ENCODE data around the gene RADIL.

The RADIL gene

DNA sequence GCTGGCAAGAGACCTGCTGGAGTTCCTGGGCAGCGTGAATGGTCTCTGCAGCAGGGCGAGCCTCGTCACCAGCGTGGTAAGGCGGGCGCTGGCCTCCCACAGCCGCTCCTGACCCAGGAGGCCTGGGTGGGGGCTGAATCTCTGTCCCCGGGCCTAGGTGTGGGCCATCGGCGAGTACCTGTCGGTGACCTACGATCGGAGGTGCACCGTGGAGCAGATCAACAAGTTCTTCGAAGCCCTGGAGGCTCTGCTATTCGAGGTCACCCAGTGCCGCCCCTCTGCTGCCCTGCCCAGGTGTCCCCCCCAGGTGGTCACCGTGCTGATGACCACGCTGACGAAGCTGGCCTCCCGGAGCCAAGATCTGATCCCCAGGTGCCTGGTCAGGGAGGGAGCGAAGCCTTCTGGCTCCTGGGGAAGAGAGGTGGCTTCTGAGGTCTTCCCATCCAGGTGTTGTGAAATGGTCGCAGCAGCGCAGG is 93.0 kb downstream of the RADIL start:
- Mint-ChIP-seq H3K4me1 (peaks cover 18% of the 10 kb centered on the region), H3K27me3 (no peaks in the 10 kb centered on the region), H3K27ac (no peak overlapping the region), H3K4me3 (no peak overlapping the region), H3K9me3 (no peaks in the 10 kb centered on the region)
- ATAC-seq (no peak), DNase-seq (no peak)

DNA sequence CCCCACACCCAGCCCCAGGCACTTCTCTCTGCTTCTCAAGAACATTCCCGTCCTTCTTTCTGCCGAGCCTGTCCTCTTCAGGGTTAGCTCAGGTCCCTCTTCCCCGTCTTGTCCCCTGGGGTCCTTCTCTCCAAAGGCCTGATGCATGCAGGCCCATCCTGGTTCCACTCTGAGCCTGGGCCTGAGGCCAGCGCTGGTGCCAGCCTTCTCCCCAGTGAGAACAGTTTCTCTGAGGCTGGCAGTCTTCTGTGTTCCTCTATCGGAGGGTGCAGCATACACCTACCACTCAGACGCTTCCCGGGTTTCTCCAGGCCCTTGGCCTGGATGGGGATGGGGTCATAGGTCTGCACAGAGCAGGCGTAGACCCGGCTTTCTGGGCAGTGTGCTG is 93.4 kb downstream of the RADIL start:
- no peaks in the 10 kb centered on the region for H3K9me3 Mint-ChIP-seq
- peaks cover 18% of the 10 kb centered on the region for H3K4me1 Mint-ChIP-seq
- no peaks in the 10 kb centered on the region for H3K27me3 Mint-ChIP-seq
- peak overlapping the region in 1 of 2 donors; percentile 84 for H3K27ac Mint-ChIP-seq
- no peak for ATAC-seq
- no peak for DNase-seq
- no peak overlapping the region for H3K4me3 Mint-ChIP-seq

DNA sequence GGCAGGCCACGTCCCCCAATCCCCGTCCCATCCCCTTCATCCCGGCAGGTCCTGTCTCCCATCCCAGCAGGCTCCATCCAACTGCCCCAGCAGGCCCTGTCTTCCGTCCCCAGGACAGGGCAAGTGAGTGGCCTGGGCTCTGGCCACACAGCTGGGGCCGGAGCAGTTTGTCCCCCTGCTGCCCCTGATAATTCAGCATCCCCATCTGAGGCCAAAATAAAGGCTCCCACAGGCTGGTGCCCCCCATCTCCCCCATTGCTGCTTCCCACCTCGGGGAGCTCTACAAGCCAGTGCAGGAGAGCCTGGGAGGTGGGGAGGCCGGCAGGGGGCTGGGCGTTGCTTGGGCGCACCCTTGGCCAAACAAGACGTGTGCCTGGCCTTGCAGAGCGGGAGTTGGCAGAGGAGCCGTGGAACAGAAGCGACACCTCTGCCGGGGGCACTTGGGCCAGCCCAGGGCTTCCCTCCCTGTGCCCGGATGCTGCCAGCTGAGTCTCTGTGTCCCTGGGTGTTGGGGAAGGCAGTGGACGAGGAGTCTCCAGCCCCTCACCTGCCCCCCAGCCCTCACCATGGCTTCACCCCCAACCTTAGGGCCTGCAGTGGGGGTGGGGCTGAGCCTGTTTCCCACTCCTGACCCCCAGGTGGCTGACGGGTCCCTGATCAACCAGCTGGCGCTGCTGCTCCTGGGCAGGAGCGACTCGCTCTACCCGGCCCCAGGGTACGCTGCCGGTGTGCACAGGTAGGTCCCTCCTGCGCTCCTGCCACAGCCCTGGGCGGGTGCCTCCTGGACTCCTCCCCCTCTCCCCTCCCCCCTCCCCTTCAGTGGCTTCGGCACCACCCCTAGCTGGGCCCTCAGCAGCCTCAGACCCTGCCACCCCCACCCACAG is 94.1 kb downstream of the RADIL start:
- Mint-ChIP-seq H3K27ac (peak overlapping the region in 1 of 2 donors; percentile 12), H3K4me3 (no peak overlapping the region), H3K9me3 (no peaks in the 10 kb centered on the region), H3K27me3 (no peaks in the 10 kb centered on the region), H3K4me1 (peaks cover 14% of the 10 kb centered on the region)
- ATAC-seq = no peak
- no peak for DNase-seq

DNA sequence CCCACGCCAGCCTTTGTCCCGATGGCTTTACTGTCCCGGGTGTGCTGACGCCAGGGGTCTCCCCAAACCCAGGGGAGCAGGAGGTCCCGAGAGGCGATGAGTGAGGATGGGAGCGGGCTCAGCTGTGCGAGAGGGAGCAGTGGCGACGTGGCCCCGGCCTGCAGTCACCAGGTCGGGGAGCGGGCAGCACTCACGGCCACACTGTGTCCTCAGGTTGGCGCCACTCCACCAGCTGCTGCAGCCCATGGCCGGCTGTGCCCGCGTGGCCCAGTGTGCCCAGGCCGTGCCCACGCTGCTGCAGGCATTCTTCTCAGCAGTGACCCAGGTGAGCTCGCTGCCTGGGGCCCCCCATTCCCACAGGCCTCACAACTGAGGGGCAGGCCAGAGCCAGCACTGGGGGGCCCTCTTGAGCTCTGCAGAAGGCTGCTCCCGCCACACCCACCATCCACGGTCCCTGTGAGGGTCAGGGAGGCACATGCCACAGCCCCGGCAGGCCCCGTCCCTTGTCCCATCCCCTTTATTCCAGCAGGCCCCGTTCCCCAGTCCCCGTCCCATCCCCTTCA is 94.8 kb downstream of the RADIL start:
- Mint-ChIP-seq H3K4me3 (no peak overlapping the region), H3K27me3 (no peaks in the 10 kb centered on the region), H3K4me1 (peaks cover 11% of the 10 kb centered on the region), H3K9me3 (no peaks in the 10 kb centered on the region), H3K27ac (no peak overlapping the region)
- ATAC-seq (no peak), DNase-seq (no peak)

DNA sequence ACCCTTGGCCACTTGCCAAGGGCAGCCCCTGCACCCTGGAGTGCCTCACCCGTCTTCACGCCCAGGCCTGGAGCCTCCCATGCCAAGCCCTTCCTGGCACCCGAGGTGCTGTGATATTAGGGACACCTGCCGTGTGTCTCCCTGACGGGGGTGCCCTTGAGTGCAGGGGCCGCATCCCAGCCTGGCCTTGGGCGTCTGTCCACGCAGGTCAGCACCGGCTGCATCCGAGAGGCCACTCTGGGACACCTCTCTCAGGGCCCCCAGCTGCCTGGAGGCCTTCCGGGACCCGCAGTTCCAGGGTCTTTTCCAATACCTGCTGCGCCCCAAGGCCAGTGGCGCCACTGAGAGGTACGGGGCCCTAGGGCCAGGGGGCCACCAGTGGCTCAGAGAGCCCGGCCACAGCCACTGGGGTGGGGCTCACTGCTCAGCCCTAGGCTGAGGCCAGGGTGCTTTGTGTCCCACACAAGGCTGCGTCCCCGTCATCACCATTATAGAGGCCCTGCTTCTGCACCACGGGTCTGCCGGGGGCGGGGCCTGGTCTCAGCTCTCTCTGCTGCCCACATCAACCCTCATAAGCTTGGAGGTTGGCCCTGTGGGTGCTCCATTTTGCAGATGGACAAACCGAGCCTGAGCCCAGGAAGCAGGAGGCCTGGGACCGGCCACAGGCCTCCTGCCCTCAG is 95.4 kb downstream of the RADIL start:
- no peak overlapping the region for H3K27ac Mint-ChIP-seq
- H3K9me3 Mint-ChIP-seq = no peaks in the 10 kb centered on the region
- no peaks in the 10 kb centered on the region for H3K27me3 Mint-ChIP-seq
- DNase-seq = no peak
- ATAC-seq = no peak
- peaks cover 11% of the 10 kb centered on the region for H3K4me1 Mint-ChIP-seq
- no peak overlapping the region for H3K4me3 Mint-ChIP-seq

DNA sequence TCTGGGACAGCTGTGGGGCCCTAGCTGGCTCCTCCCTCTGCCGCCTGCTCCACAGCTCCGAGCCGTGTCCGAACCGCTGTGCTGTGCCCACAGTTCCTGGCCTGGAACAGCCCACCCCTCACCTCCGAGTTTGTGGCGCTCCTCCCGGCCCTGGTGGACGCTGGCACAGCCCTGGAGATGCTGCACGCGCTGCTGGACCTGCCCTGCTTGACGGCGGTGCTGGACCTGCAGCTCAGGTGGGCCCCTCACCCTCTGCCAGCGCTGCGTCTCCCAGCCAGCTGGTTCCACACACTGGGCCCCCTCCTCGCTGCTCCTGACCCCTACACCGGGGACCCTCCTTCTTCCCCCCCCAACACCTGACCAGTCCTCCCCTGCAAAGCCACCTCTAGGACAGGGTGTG is 96.0 kb downstream of the RADIL start:
- Mint-ChIP-seq H3K27ac (peak overlapping the region in 1 of 2 donors; percentile 71), H3K9me3 (no peaks in the 10 kb centered on the region), H3K27me3 (no peaks in the 10 kb centered on the region), H3K4me1 (peaks cover 11% of the 10 kb centered on the region), H3K4me3 (no peak overlapping the region)
- no peak for ATAC-seq
- DNase-seq = no peak

DNA sequence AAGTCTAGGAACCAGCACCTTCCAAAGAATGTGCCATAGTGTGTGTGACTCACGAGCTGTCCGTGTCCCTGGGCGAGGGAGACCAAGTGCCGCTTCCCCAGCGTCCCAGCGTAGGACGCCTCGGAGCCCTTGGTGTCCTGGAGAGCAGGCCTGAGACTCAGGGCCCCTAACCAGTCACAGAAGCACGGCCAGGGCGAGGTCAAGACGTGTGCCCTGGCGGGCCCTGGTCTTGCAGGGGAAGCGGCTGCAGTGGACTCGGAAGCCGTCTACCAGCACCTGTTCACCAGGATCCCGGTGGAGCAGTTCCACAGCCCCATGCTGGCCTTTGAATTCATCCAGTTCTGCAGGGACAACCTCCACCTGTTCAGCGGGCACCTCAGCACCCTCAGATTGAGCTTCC is 97.5 kb downstream of the RADIL start:
- Mint-ChIP-seq H3K9me3 (no peaks in the 10 kb centered on the region), H3K4me3 (no peak overlapping the region), H3K4me1 (peaks cover 11% of the 10 kb centered on the region), H3K27me3 (no peaks in the 10 kb centered on the region), H3K27ac (no peak overlapping the region)
- no peak for DNase-seq
- ATAC-seq = no peak

DNA sequence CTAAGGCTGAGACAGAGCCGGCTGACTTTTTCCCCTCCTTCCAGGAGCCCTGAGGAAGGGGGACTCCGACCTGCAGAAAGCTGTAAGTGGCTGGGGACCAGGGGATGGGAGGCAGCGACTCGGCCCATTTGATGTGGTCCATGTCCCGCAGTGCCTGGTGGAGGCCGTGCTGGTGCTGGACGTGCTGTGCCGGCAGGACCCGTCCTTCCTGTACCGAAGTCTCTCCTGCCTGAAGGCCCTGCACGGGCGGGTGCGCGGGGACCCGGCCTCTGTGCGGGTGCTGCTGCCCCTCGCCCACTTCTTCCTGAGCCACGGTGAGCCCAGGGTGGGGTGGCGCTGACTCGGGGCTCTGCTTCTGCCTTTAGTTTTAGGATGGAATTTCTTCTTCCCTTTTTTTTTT is 98.1 kb downstream of the RADIL start:
- peaks cover 10% of the 10 kb centered on the region for H3K4me1 Mint-ChIP-seq
- no peak for ATAC-seq
- DNase-seq = no peak
- no peak overlapping the region for H3K27ac Mint-ChIP-seq
- H3K9me3 Mint-ChIP-seq = no peaks in the 10 kb centered on the region
- H3K4me3 Mint-ChIP-seq = no peak overlapping the region
- no peaks in the 10 kb centered on the region for H3K27me3 Mint-ChIP-seq

DNA sequence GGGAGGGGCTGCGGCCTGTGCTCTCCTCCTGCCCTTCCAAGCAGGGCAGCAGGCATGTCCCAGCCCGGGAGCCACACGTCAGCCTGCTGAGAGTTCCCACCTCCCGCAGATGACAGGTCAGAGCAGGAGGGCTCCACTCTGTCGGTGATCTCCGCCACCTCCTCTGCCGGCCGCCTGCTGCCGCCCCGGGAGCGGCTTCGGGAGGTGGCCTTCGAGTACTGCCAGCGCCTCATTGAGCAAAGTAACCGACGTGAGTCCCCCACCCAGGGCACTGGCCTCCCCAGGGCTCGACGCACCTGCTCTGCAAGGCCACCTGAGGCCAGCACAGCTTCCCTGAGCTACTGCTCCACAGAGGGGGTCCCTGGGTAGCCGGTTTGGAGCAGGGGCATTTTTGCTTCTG is 98.7 kb downstream of the RADIL start:
- H3K4me1 Mint-ChIP-seq = peaks cover 7% of the 10 kb centered on the region
- no peak overlapping the region for H3K4me3 Mint-ChIP-seq
- no peaks in the 10 kb centered on the region for H3K9me3 Mint-ChIP-seq
- H3K27me3 Mint-ChIP-seq = no peaks in the 10 kb centered on the region
- ATAC-seq = no peak
- DNase-seq = no peak
- H3K27ac Mint-ChIP-seq = no peak overlapping the region

DNA sequence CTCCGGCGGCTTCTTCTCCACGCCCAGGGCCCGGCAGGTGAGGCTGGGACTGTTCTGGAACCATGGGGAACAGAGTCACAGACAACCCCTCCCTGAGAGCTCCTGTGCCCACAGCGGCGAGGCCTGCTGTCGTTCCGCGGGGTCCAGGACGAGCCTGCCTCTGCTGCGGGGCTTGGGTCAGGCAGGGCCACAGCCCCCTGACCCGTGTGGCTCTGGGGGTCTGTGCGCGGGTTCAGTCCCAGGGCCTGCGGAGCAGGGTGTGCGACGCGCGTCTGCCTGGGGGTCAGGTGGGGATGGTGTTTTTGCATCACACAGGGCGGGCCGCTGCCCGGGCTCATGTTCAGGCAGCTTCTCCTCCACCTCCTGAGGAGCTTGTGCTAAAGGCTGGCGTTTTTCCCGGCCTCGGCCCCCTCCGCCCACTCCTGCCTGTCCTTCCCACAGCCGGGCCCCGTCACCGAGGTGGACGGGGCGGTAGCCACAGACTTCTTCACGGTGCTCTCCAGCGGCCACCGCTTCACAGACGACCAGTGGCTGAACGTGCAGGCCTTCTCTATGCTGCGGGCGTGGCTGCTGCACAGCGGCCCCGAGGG is 99.7 kb downstream of the RADIL start:
- DNase-seq = no peak
- ATAC-seq = peak; percentile 11
- H3K4me3 Mint-ChIP-seq = no peak overlapping the region
- H3K27me3 Mint-ChIP-seq = no peaks in the 10 kb centered on the region
- no peaks in the 10 kb centered on the region for H3K9me3 Mint-ChIP-seq
- no peak overlapping the region for H3K27ac Mint-ChIP-seq
- peaks cover 7% of the 10 kb centered on the region for H3K4me1 Mint-ChIP-seq

DNA sequence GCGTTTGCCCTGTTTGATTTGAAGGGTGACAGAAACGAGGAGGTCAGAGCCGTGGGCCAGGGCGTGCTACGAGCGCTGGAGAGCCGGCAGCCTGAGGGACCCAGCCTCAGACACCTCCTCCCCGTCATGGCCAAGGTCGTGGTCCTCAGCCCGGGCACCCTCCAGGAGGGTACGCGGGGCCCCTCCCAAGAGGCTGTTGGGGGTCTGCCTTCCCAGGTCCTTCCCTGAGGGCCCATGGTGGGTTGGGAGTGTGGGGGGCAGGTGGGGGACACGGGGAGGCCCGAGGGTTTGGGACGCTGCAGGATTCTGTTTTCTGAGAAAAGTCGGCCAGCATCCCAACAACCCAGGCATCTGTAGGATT is 100.2 kb downstream of the RADIL start:
- Mint-ChIP-seq H3K27me3 (no peaks in the 10 kb centered on the region), H3K9me3 (no peaks in the 10 kb centered on the region), H3K27ac (no peak overlapping the region), H3K4me3 (no peak overlapping the region), H3K4me1 (peaks cover 9% of the 10 kb centered on the region)
- ATAC-seq (peak; percentile 19), DNase-seq (no peak)

DNA sequence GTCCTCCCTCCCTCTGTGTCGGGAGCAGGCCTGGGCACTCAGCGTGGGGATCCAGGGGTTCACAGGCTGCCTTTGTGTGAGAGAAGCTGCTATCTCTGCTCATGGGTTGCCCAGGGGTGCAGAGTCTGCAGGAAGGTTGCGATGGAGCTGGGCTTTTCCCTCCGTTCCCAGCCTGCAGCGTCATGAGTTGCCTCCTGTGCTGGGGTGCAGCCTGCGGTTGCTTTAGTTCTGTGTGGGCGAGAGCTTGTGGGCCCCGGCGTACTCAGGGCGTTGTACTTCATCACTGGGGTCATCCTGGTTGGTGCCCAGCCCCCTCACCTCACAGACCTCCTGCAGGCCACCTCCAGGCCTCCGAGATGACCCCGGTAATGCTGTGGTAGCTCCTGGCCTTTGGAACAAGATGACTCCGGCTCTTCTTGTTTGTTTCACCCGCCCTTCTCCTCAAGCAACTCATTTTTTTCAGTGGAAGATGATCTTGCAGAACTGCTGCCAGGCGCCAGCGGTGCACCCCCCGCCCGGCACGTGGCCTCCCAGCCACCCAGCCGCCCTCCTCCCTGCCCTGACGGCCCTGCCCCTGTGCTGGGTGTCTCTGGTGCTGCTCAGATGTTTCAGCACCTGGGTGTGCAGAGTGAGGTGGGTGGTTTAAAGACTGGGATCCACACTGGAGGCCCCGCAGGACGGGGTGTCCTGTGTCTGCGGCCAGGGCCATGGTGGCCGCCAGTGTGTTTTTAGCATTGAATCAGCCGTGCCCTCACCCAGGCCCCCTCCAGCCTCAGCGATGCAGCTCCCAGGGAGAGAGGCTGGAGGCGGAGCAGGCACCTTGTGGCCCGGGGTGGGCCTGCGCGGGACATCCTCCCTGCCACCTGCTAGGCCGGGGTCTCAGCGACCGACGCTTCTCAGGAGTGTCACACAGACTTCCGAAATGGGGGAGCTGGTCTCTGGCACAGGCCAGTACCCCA is 100.9 kb downstream of the RADIL start:
- Mint-ChIP-seq H3K4me3 (no peak overlapping the region), H3K9me3 (no peaks in the 10 kb centered on the region), H3K4me1 (peaks cover 16% of the 10 kb centered on the region), H3K27ac (peak overlapping the region in 1 of 2 donors; percentile 27), H3K27me3 (no peaks in the 10 kb centered on the region)
- DNase-seq = no peak
- ATAC-seq = peak; percentile 42

DNA sequence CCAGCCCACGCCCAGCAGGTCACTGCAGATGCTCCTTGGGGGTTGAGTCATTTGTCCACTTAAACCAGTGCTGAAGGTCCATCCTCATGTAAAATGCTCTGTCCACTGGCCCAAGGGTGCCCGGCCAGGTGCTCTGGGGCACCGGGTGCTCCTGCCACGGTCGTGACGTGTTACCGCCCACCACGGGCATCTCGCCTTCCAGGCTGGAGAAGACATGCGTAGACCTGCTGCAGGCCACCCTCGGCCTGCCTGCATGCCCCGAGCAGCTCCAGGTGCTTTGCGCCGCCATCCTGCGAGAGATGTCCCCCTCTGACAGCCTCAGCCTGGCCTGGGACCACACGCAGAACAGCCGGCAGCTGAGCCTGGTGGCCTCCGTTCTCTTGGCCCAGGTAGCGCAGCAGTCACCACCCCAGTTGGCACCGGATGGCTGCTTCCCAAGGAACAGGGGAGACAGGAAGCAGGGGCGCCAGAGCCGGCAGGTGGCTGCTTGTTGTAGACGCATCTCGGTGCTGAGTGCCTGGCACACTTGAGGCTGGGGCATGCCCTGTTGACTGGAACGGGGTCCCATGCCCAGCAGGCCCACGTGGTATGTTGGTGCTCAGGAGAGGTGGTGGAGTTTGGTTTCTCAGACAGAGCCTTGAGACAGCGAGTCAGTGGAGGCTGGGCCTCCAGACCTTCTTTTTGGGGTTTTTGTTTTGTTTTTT is 102.0 kb downstream of the RADIL start:
- Mint-ChIP-seq H3K9me3 (no peaks in the 10 kb centered on the region), H3K27ac (no peak overlapping the region), H3K4me1 (peaks cover 23% of the 10 kb centered on the region), H3K4me3 (no peak overlapping the region), H3K27me3 (no peaks in the 10 kb centered on the region)
- DNase-seq (no peak), ATAC-seq (no peak)

DNA sequence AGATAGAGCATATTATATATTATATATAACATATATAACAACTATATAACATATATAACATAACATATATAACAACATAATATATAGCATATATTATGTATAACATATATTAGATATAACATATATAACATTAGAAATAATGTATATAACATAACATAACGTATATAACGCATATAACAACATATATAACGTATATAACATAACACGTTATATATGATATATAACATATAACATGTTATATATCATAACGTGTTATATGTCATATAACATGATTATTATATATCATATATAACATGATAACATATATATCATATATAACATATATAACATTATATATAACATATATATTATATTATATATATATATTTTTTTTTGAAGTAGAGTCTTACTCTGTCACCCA is 104.4 kb downstream of the RADIL start:
- Mint-ChIP-seq H3K9me3 (no peaks in the 10 kb centered on the region), H3K27ac (no peak overlapping the region), H3K27me3 (no peaks in the 10 kb centered on the region), H3K4me3 (no peak overlapping the region), H3K4me1 (peaks cover 45% of the 10 kb centered on the region)
- no peak for ATAC-seq
- no peak for DNase-seq
